ENCODE measurements around the gene SBF1. TPM values are rescaled to one million over a fixed set of nuclear protein-coding genes. Genes with fewer than 3 reads are reported as not detected.

The SBF1 gene
- total and polyA plus RNA-seq, 4 donors, result 8.3 to 37.6 (median 16.4) TPM

DNA sequence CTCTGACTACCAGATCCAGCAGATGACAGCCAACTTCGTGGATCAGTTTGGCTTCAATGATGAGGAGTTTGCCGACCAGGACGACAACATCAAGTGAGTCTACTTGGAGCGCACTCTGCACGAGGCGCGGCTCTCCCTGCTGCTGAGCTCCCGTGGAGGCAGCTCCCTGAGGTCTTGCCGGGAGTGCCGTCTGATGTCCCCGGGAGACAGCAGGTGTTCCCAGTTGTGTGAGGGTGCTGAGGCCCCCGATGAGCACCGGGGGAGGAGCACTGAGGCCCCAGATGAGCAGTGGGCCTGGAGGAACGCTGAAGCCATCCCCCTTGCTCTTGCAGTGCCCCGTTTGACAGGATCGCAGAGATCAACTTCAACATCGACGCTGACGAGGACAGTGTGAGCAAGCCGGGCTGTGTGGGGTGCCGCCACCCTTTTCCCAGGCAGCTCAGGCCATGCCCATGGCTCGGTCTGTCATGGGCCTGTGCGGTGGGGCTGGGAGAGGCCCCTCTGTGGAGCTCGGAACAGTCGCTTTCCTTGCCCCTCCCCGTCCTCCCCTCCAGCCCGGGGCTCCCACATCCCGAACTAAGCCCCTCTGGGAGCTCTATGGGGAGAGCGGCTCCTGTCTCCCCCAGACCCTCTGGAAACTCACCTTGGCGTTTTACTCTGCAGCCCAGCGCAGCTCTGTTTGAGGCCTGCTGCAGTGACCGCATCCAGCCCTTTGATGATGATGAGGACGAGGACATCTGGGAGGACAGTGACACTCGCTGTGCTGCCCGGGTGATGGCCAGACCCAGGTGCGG lies 37.1 kb downstream of the SBF1 start:
- H3K9me3 ChIP-seq (ENCODE audit: control insufficient read depth in 4 of 4, low read length in 3 of 4), result no peaks in the 10 kb centered on the region
- peaks cover 12 to 68% (median 39%) of the 10 kb centered on the region in 4 donors for H3K36me3 ChIP-seq (ENCODE audit: control insufficient read depth in 4 of 4, insufficient read depth in 3 of 4, low read depth in 1 of 4, low read length in 3 of 4)
- H3K27me3 ChIP-seq (ENCODE audit: control insufficient read depth in 4 of 4, insufficient read depth in 4 of 4, low read length in 3 of 4), result no peaks in the 10 kb centered on the region
- H3K4me3 ChIP-seq (ENCODE audit: low read depth in 1 of 3, low read length in 3 of 3), result no peak overlapping the region
- no peak for DNase-seq (ENCODE audit: low spot score)
- H3K9ac ChIP-seq (ENCODE audit: low read depth in 1 of 2, low read length in 2 of 2), result no peak overlapping the region
- WGBS, result 90% methylated on average over 36 of the region's 36 CpGs
- no peak overlapping the region for H3K27ac ChIP-seq (ENCODE audit: low read depth in 1 of 2, low read length in 2 of 2)
- H3K4me1 ChIP-seq (ENCODE audit: control insufficient read depth in 4 of 4, insufficient read depth in 4 of 4, low read length in 3 of 4), result peaks cover 0 to 3% (median 0%) of the 10 kb centered on the region in 4 donors
- no peak for TF ChIP-seq GABPA (IDR thresholded peaks at IDR 0.05 in 1 of 2, conservative IDR thresholded peaks at IDR 0.05 in 1 of 2)

- Histone ChIP-seq H3K4me1 (ENCODE audit: control insufficient read depth in 4 of 4, insufficient read depth in 4 of 4, low read length in 3 of 4) (peaks cover 0 to 3% (median 0%) of the 10 kb centered on the region in 4 donors), H3K4me3 (ENCODE audit: low read depth in 1 of 3, low read length in 3 of 3) (no peak overlapping the region), H3K36me3 (ENCODE audit: control insufficient read depth in 4 of 4, insufficient read depth in 3 of 4, low read depth in 1 of 4, low read length in 3 of 4) (peaks cover 19 to 75% (median 44%) of the 10 kb centered on the region in 4 donors), H3K27ac (ENCODE audit: low read depth in 1 of 2, low read length in 2 of 2) (no peak overlapping the region), H3K9me3 (ENCODE audit: control insufficient read depth in 4 of 4, low read length in 3 of 4) (no peaks in the 10 kb centered on the region), H3K27me3 (ENCODE audit: control insufficient read depth in 4 of 4, insufficient read depth in 4 of 4, low read length in 3 of 4) (no peaks in the 10 kb centered on the region), H3K9ac (ENCODE audit: low read depth in 1 of 2, low read length in 2 of 2) (no peak overlapping the region)
- WGBS, result 94% methylated on average over 25 of the region's 25 CpGs
- DNase-seq (ENCODE audit: low spot score), result no peak
- TF ChIP-seq JUND (IDR thresholded peaks at IDR 0.05), result no peak
- no peak for TF ChIP-seq RXRA (IDR thresholded peaks at IDR 0.05)
- TF ChIP-seq SP1 (IDR thresholded peaks at IDR 0.05), result no peak
- no peak for TF ChIP-seq TAF1 (conservative IDR thresholded peaks at IDR 0.05)
- no peak for TF ChIP-seq HNF4G (IDR thresholded peaks at IDR 0.05)
- TF ChIP-seq YY1 (IDR thresholded peaks at IDR 0.05), result no peak
- no peak for TF ChIP-seq MAX (IDR thresholded peaks at IDR 0.05)
- TF ChIP-seq FOXA1 (IDR thresholded peaks at IDR 0.05), result no peak
Measured at GRCh38 chr22:50436841-50437341, 37.9 kb downstream of the SBF1 start.

- DNase-seq (ENCODE audit: low spot score), result no peak
- WGBS, result 93% methylated on average over 37 of the region's 37 CpGs
- H3K9me3 ChIP-seq (ENCODE audit: control insufficient read depth in 4 of 4, low read length in 3 of 4), result no peaks in the 10 kb centered on the region
- peaks cover 25 to 79% (median 48%) of the 10 kb centered on the region in 4 donors for H3K36me3 ChIP-seq (ENCODE audit: control insufficient read depth in 4 of 4, insufficient read depth in 3 of 4, low read depth in 1 of 4, low read length in 3 of 4)
- TF ChIP-seq GABPA (IDR thresholded peaks at IDR 0.05 in 1 of 2, conservative IDR thresholded peaks at IDR 0.05 in 1 of 2) (no peak), EGR1 (IDR thresholded peaks at IDR 0.05; ENCODE audit: low read depth in 2 of 2) (no peak), NR2F2 (IDR thresholded peaks at IDR 0.05) (no peak), HNF4G (IDR thresholded peaks at IDR 0.05) (no peak), FOXA2 (IDR thresholded peaks at IDR 0.05) (no peak), YY1 (IDR thresholded peaks at IDR 0.05) (no peak), SP1 (IDR thresholded peaks at IDR 0.05) (no peak), JUND (IDR thresholded peaks at IDR 0.05) (no peak)
- TF ChIP-seq, protein P1, sequence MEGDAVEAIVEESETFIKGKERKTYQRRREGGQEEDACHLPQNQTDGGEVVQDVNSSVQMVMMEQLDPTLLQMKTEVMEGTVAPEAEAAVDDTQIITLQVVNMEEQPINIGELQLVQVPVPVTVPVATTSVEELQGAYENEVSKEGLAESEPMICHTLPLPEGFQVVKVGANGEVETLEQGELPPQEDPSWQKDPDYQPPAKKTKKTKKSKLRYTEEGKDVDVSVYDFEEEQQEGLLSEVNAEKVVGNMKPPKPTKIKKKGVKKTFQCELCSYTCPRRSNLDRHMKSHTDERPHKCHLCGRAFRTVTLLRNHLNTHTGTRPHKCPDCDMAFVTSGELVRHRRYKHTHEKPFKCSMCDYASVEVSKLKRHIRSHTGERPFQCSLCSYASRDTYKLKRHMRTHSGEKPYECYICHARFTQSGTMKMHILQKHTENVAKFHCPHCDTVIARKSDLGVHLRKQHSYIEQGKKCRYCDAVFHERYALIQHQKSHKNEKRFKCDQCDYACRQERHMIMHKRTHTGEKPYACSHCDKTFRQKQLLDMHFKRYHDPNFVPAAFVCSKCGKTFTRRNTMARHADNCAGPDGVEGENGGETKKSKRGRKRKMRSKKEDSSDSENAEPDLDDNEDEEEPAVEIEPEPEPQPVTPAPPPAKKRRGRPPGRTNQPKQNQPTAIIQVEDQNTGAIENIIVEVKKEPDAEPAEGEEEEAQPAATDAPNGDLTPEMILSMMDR (IDR thresholded peaks at IDR 0.05; ENCODE audit: low read depth, low read length, missing input control), result no peak
- H3K4me1 ChIP-seq (ENCODE audit: control insufficient read depth in 4 of 4, insufficient read depth in 4 of 4, low read length in 3 of 4), result peaks cover 0 to 3% (median 0%) of the 10 kb centered on the region in 4 donors
- no peak overlapping the region for H3K4me3 ChIP-seq (ENCODE audit: low read depth in 1 of 3, low read length in 3 of 3)
- H3K27me3 ChIP-seq (ENCODE audit: control insufficient read depth in 4 of 4, insufficient read depth in 4 of 4, low read length in 3 of 4), result no peaks in the 10 kb centered on the region
- no peak overlapping the region for H3K9ac ChIP-seq (ENCODE audit: low read depth in 1 of 2, low read length in 2 of 2)
- H3K27ac ChIP-seq (ENCODE audit: low read depth in 1 of 2, low read length in 2 of 2), result no peak overlapping the region
Measured at GRCh38 chr22:50436015-50436830, 38.6 kb downstream of the SBF1 start.
